ENCODE results near the gene THSD7B. TPM values are rescaled to one million over a fixed set of nuclear protein-coding genes. Genes with fewer than 3 reads are reported as not detected.
"Not testable (repeated sequence)": the region's sequence is repeated elsewhere in the genome, so short reads cannot be mapped to it uniquely, and the experiment has no call there.

THSD7B gene
- total and polyA plus RNA-seq, 10 donors = 0.02 to 0.17 (median 0.09) TPM; not detected in 7

DNA sequence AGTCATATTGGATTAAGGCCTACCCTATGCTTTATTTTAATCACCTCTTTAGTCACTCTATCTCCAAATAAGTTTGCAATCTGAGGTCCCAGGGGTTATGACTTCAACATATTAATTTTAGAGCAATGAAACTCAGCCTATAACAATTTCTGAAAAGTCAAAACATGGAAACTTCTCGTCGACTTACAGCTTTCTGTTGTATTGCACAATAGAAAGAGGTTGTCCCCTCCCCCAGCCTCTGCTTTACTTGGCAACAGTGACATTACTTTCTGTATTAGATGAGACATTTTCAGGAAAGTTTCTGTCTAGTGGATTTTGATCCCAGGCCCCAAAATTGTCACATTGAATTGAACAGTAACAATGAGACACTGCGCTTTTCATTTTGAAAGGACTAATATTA, 326.4 kb downstream of the THSD7B start:
- Histone ChIP-seq H3K36me3 (no peaks in the 10 kb centered on the region), H3K9me3 (peaks cover 0 to 7% (median 0%) of the 10 kb centered on the region in 8 donors), H3K27me3 (replicated peaks in 1 of 7) (no peaks in the 10 kb centered on the region), H3K27ac (no peak overlapping the region), H3K4me1 (no peaks in the 10 kb centered on the region), H3K4me3 (no peak overlapping the region)
- no peak for DNase-seq
- TF ChIP-seq POLR2AphosphoS5 (IDR thresholded peaks at IDR 0.05) (no peak), POLR2A (IDR thresholded peaks at IDR 0.05) (no peak)
- TF ChIP-seq, protein P1, sequence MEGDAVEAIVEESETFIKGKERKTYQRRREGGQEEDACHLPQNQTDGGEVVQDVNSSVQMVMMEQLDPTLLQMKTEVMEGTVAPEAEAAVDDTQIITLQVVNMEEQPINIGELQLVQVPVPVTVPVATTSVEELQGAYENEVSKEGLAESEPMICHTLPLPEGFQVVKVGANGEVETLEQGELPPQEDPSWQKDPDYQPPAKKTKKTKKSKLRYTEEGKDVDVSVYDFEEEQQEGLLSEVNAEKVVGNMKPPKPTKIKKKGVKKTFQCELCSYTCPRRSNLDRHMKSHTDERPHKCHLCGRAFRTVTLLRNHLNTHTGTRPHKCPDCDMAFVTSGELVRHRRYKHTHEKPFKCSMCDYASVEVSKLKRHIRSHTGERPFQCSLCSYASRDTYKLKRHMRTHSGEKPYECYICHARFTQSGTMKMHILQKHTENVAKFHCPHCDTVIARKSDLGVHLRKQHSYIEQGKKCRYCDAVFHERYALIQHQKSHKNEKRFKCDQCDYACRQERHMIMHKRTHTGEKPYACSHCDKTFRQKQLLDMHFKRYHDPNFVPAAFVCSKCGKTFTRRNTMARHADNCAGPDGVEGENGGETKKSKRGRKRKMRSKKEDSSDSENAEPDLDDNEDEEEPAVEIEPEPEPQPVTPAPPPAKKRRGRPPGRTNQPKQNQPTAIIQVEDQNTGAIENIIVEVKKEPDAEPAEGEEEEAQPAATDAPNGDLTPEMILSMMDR (IDR thresholded peaks at IDR 0.05 in 8 of 11, conservative IDR thresholded peaks at IDR 0.05 in 3 of 11) = no peak
- 71 to 77% (median 72%) methylated on average over 3 of the region's 3 CpGs for whole genome bisulfite sequencing, 5 donors
- intact Hi-C loops (cut with DNase I; ENCODE audit: low total_unique reads) = no loop called here

DNA sequence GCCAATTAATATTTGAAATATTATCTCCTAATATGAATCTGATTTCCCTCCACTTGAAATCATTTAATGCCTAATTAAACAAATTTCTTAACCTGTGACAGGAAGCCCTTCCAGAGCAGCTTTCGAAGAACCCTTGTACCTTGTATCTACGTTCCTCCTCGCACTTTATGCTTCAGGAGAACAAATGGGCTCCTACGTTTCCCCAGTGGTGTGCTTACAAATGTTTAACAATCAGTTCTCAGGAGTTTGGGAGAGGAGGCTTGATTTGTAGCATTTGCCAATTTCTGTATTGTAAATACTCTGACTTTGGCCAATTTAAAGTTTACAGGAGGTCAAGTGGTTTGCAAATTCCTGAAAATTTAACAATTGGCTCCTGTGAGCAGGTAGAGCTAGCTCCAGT, 327.8 kb downstream of the THSD7B start:
- WGBS, 5 donors = 78 to 90% (median 87%) methylated on average over 4 of the region's 4 CpGs
- Histone ChIP-seq H3K36me3 (no peaks in the 10 kb centered on the region), H3K4me1 (no peaks in the 10 kb centered on the region), H3K9me3 (peaks cover 0 to under 1% (median 0%) of the 10 kb centered on the region in 8 donors), H3K27ac (no peak overlapping the region), H3K4me3 (no peak overlapping the region), H3K27me3 (replicated peaks in 1 of 7) (no peaks in the 10 kb centered on the region)
- no peak for TF ChIP-seq POLR2A (IDR thresholded peaks at IDR 0.05)
- no peak for TF ChIP-seq POLR2AphosphoS5 (IDR thresholded peaks at IDR 0.05)
- TF ChIP-seq, protein P1 (IDR thresholded peaks at IDR 0.05 in 8 of 11, conservative IDR thresholded peaks at IDR 0.05 in 3 of 11) = no peak
- DNase-seq = no peak
- intact Hi-C loops (cut with DNase I; ENCODE audit: low total_unique reads) = no loop called here

DNA sequence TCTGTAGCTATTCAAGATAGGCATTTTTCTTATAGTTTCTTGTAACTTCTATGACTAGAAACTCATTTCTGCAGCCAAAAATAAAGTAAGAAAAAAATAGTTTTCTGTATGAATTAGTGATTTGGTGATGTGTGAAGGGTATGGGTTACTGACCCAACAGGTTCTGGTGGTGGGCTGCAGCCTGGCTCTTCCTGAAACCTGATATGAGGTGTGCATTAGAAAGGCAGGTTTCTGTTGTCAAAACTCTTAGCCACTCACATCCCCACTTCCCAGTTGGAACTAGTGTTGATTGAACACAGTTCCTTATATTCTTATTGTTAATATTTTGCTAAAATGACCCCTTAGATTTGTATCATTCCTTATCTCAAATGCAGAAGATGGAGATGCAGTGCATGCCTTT, 330.8 kb downstream of the THSD7B start:
- Histone ChIP-seq H3K4me3 (no peak overlapping the region), H3K4me1 (no peaks in the 10 kb centered on the region), H3K9me3 (peaks cover 0 to 5% (median 0%) of the 10 kb centered on the region in 8 donors), H3K27ac (no peak overlapping the region), H3K27me3 (replicated peaks in 1 of 7) (peaks cover 0 to under 1% (median 0%) of the 10 kb centered on the region in 7 donors), H3K36me3 (no peaks in the 10 kb centered on the region)
- TF ChIP-seq, protein P1 (IDR thresholded peaks at IDR 0.05 in 8 of 11, conservative IDR thresholded peaks at IDR 0.05 in 3 of 11) = no peak
- no peak for TF ChIP-seq POLR2A (IDR thresholded peaks at IDR 0.05)
- TF ChIP-seq POLR2AphosphoS5 (IDR thresholded peaks at IDR 0.05) = no peak
- intact Hi-C loops (cut with DNase I; ENCODE audit: low total_unique reads) = no loop called here
- DNase-seq = no peak

DNA sequence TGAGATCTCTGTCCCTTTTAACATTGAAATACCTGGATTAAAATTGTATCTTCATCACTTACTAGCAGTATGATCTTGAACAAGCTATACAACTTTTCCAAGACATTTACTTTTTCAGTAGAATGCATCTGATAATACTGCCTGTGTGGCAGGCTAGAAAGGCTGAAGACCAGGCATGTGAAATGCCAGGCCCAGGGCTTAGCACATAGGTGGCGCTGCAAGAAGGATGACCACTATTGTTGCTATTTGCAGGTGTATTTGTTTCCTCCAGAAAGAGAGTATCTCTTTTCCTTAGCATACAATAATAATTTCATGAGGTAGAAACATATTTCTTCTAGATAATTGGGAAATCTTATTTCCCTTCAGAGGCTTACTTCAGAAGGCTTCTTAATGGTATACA, 331.3 kb downstream of the THSD7B start:
- no peak for DNase-seq
- Histone ChIP-seq H3K27me3 (replicated peaks in 1 of 7) (peaks cover 0 to 3% (median 0%) of the 10 kb centered on the region in 7 donors), H3K4me3 (no peak overlapping the region), H3K9me3 (peaks cover 0 to 10% (median 0%) of the 10 kb centered on the region in 8 donors), H3K36me3 (no peaks in the 10 kb centered on the region), H3K4me1 (no peaks in the 10 kb centered on the region), H3K27ac (no peak overlapping the region)
- WGBS, 5 donors = 0 to 77% (median 70%) methylated on average over 1 of the region's 1 CpG
- TF ChIP-seq, protein P1 (IDR thresholded peaks at IDR 0.05 in 8 of 11, conservative IDR thresholded peaks at IDR 0.05 in 3 of 11) = no peak
- TF ChIP-seq POLR2A (IDR thresholded peaks at IDR 0.05) (no peak), POLR2AphosphoS5 (IDR thresholded peaks at IDR 0.05) (no peak)
- intact Hi-C loops (cut with DNase I; ENCODE audit: low total_unique reads) = no loop called here

DNA sequence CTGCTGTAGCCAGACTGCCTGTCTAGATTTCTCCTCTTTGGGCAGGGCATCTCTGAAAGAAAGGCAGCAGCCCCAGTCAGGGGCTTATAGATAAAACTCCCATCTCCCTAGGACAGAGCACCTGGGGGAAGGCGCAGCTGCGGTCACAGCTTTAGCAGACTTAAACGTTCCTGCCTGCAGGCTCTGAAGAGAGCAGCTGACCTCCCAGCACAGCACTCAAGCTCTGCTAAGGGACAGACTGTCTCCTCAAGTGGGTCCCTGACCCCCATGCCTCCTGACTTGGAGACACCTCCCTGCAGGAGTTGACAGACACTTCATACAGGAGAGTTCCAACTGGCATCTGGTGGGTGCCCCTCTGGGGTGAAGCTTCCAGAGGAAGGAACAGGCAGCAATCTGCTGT, 336.5 kb downstream of the THSD7B start:
- intact Hi-C loops (cut with DNase I; ENCODE audit: low total_unique reads); H3K27me3 ChIP-seq (replicated peaks in 1 of 7); DNase-seq; H3K27ac ChIP-seq; H3K36me3 ChIP-seq; H3K4me1 ChIP-seq; H3K4me3 ChIP-seq: not testable (repeated sequence)
- H3K9me3 ChIP-seq = peaks cover 0 to 26% (median 0%) of the 10 kb centered on the region in 8 donors
- 82 to 91% (median 90%) methylated on average over 2 to 3 of the region's 3 CpGs; no CpG with 5 or more reads in 1 of the 5 donors for WGBS, 5 donors

Data from spleen (tissue), 11 donors.